ENCODE results near the gene LGALS3BP. TPM values are rescaled to one million over a fixed set of nuclear protein-coding genes. Genes with fewer than 3 reads are reported as not detected.
"Not testable (repeated sequence)": the region's sequence is repeated elsewhere in the genome, so short reads cannot be mapped to it uniquely, and the experiment has no call there.

LGALS3BP gene
- total RNA-seq, 1 donor, result 51.4 TPM

GRCh38 chr17:78966910-78967600 lies 12.7 kb downstream of the LGALS3BP start:
- DNase-seq (ENCODE audit: low read depth in 2 of 3, low spot score in 2 of 3), result no peak

GRCh38 chr17:78966123-78966813 lies 13.5 kb downstream of the LGALS3BP start:
- no peak for DNase-seq (ENCODE audit: low read depth in 2 of 3, low spot score in 2 of 3)

GRCh38 chr17:78965491-78965924 lies 14.2 kb downstream of the LGALS3BP start:
- no peak for DNase-seq (ENCODE audit: low read depth in 2 of 3, low spot score in 2 of 3)

- no peak for DNase-seq (ENCODE audit: low read depth in 2 of 3, low spot score in 2 of 3)
Measured at GRCh38 chr17:78963378-78963777, 16.3 kb downstream of the LGALS3BP start.

GRCh38 chr17:78962984-78963348 lies 16.8 kb downstream of the LGALS3BP start:
- not testable (repeated sequence) for DNase-seq (ENCODE audit: low read depth in 2 of 3, low spot score in 2 of 3)

- DNase-seq (ENCODE audit: low read depth in 2 of 3, low spot score in 2 of 3), result no peak
Measured at GRCh38 chr17:78962345-78962983, 17.3 kb downstream of the LGALS3BP start.

GRCh38 chr17:78961571-78961970 lies 18.2 kb downstream of the LGALS3BP start:
- no peak for DNase-seq (ENCODE audit: low read depth in 2 of 3, low spot score in 2 of 3)

- no peak for DNase-seq (ENCODE audit: low read depth in 2 of 3, low spot score in 2 of 3)
Measured at GRCh38 chr17:78960928-78961327, 18.8 kb downstream of the LGALS3BP start.

GRCh38 chr17:78959803-78960202 lies 19.9 kb downstream of the LGALS3BP start:
- DNase-seq (ENCODE audit: low read depth in 2 of 3, low spot score in 2 of 3), result no peak

- DNase-seq (ENCODE audit: low read depth in 2 of 3, low spot score in 2 of 3), result no peak
Measured at GRCh38 chr17:78958641-78959127, 21.0 kb downstream of the LGALS3BP start.

GRCh38 chr17:78957128-78957527 lies 22.6 kb downstream of the LGALS3BP start:
- no peak for DNase-seq (ENCODE audit: low read depth in 2 of 3, low spot score in 2 of 3)

- no peak for DNase-seq (ENCODE audit: low read depth in 2 of 3, low spot score in 2 of 3)
Measured at GRCh38 chr17:78956254-78956653, 23.5 kb downstream of the LGALS3BP start.

- DNase-seq (ENCODE audit: low read depth in 2 of 3, low spot score in 2 of 3), result no peak
Measured at GRCh38 chr17:78954684-78955083, 25.0 kb downstream of the LGALS3BP start.

- no peak for DNase-seq (ENCODE audit: low read depth in 2 of 3, low spot score in 2 of 3)
Measured at GRCh38 chr17:78953356-78954350, 26.1 kb downstream of the LGALS3BP start.

GRCh38 chr17:78952706-78953105 lies 27.0 kb downstream of the LGALS3BP start:
- no peak for DNase-seq (ENCODE audit: low read depth in 2 of 3, low spot score in 2 of 3)

GRCh38 chr17:78951967-78952551 lies 27.7 kb downstream of the LGALS3BP start:
- DNase-seq (ENCODE audit: low read depth in 2 of 3, low spot score in 2 of 3), result no peak

- no peak for DNase-seq (ENCODE audit: low read depth in 2 of 3, low spot score in 2 of 3)
Measured at GRCh38 chr17:78950870-78951269, 28.9 kb downstream of the LGALS3BP start.

GRCh38 chr17:78947235-78948149 lies 32.2 kb downstream of the LGALS3BP start:
- DNase-seq (ENCODE audit: low read depth in 2 of 3, low spot score in 2 of 3), result no peak

- no peak for DNase-seq (ENCODE audit: low read depth in 2 of 3, low spot score in 2 of 3)
Measured at GRCh38 chr17:78946631-78947030, 33.1 kb downstream of the LGALS3BP start.

Measured in hematopoietic multipotent progenitor cell (in vitro differentiated cells).